ENCODE results near the gene E2F4.
A peak's percentile ranks its signal among the peaks of the same experiment; 100 is the strongest.

E2F4 gene

DNA sequence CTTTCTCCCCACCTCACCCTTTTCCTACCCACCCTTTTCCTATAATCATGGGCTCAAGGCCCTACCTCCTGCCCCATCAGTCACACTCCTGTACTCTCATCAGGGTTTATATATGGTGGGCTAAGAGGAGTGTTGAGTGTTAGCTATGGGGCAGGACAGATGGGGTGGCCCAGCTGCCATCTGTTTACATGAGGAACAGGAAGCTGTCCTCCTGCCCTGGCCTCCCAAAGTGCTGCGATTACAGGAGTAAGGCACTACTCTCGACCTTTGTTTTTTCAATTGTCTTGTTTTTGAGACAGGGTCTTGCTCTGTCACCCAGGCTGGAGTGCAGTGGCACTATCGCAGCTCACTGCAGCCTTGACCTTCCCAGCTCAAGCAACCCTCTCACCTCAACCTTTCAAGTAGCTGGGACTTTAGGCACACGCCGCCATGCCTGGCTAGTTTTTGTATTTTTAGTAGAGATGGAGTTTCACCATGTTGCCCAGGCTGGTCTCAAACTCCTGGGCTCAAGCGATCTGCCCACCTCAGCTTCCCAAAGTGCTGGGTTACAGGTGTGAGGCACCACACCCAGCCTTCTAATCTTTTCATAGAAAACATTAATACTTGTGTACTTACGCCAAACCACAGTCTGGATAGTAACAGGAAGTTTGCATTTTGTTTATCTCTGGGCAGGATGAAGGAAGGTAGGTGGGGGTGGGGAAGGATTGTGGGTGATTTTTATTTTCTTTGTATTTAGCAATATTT is 33.9 kb upstream of the E2F4 start:
- DNase-seq, result no peak

GRCh38 chr16:67158637-67159600 is 33.0 kb upstream of the E2F4 start:
- no peak for DNase-seq

GRCh38 chr16:67161595-67162058 is 30.3 kb upstream of the E2F4 start:
- no peak for DNase-seq

- DNase-seq, result no peak
Measured at GRCh38 chr16:67162506-67163163, 29.3 kb upstream of the E2F4 start.

DNA sequence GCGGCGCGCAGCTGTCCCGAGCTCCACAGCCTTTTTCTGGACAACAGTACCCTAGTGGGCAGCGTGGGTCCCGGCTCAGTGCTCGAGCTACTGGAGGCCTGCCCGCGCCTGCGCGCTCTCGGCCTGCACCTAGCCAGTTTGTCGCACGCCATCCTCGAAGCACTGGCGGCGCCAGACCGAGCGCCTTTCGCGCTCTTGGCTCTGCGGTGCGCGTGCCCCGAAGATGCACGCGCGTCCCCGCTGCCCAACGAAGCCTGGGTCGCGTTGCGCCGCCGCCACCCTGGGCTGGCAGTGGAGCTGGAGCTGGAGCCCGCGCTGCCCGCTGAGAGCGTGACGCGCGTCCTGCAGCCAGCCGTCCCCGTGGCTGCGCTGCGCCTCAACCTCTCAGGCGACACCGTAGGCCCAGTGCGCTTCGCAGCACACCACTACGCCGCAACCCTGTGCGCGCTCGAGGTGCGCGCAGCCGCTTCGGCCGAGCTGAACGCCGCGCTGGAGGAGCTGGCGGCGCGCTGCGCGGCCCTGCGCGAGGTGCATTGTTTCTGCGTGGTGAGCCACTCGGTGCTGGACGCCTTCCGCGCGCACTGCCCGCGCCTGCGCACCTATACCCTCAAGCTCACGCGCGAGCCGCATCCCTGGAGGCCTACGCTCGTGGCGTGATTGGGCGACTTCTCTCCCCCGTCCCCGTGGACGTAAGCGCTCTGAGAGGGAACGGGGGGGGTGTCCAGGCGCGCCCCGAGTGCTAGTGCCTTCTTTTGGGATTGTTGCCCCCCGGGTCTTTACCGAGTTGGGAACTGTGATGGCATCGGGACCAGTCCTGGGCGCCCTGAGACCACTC is 28.6 kb upstream of the E2F4 start:
- peak; percentile 37 for DNase-seq

- DNase-seq, result peak; percentile 17
Measured at GRCh38 chr16:67163999-67164558, 27.9 kb upstream of the E2F4 start.

DNA sequence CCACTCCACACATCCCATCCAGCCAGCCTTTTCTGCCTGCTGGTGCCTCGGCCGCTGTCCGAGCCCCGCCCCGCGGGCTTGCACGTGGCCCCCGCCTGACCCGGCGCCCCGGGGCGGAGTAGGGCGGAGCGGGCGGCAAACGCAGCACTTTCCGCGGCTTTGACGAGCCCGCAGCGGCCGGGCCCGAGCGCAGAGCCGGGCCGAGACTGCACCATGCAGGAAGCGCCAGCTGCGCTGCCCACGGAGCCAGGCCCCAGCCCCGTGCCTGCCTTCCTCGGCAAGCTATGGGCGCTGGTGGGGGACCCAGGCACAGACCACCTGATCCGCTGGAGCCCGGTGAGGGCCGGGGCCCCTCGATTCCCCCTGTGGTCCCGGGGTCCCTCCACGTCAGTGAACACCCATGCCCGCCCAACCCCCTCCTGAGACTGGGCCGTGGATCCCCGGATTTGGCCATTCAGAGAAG is 27.3 kb upstream of the E2F4 start, which contains the start of gene HSF4:
TSS of gene HSF4 (plus strand) at position 147 of the 463 bp plus-strand sequence. CDS start at position 214, 67 bp downstream.
- no peak for DNase-seq

DNA sequence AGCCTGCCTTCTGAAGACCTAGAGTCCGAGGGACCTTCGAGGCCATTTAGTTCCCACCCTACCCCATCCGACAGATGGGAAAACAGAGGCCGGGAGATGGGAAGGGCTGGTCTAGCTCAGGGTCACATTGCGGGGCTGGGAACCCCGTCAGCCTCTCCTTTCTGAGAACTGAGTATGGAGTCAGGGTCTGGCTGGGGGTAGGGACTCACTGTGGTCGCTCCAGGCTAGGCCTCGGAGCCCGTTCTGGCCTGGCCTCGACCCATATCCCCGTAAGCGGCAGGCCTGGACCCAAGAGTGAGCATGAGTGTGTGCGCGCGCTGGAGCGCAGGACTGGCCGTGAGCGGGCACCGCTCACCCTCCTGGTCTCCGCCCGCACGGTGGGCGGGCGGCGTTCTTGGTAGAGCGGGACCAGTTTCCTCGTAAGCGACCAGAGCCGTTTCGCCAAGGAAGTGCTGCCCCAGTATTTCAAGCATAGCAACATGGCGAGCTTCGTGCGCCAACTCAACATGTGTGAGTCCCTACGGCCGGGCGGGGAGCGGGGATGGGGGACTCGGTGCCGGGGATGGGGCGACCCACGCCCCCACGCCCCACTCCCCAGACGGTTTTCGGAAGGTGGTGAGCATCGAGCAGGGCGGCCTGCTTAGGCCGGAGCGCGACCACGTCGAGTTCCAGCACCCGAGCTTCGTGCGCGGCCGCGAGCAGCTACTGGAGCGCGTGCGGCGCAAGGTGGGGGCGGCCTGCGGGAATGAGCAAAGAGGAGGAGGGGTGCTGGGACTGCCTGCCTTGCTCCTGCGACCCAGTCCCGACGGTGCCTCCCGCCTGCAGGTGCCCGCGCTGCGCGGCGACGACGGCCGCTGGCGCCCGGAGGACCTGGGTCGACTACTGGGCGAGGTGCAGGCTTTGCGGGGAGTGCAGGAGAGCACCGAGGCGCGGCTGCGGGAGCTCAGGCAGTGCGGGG is 26.6 kb upstream of the E2F4 start:
- DNase-seq, result no peak

DNA sequence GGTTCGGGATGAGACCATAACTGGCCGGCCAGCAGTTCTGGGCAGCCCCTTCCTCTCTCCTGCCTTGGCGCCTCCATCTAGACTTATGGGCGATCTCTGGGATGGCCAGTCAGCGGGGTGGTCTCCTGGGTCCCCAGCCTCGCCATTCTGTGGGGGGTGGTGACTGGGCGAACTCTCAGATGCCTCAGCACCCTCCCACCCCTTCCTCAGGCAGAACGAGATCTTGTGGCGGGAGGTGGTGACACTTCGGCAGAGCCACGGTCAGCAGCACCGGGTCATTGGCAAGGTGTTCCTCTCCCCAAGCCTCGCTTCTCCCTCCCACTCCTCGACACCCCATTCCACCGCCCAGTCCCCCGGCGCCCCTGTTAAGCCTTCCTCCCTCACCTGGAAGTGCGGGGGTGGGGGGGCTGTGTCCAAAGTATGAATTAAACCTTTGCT is 25.8 kb upstream of the E2F4 start:
- DNase-seq, result no peak

GRCh38 chr16:67166598-67167168 is 25.3 kb upstream of the E2F4 start:
- DNase-seq, result no peak

GRCh38 chr16:67167588-67167987 is 24.4 kb upstream of the E2F4 start:
- DNase-seq, result no peak

DNA sequence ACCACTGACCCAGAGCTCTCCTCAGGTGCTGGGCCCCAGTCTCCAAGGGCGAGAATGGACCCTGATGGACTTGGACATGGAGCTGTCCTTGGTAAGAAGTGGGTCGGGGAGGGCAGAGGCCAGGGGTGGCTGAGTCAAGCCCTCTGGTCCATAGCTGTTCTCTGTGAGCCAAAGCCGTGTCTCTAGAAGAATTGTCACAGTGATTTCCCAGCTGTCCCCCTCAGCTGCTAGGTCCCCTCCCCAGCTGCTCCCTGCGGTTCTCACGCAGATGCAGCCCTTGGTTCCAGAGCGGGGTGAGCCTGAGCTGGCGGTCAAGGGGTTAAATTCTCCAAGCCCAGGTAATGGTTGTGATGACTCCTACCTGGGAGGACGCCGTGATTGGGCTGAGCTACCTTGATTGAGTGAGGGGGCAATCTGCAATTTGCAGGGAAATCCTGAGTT is 22.9 kb upstream of the E2F4 start:
- DNase-seq, result no peak

GRCh38 chr16:67169642-67170167 is 22.2 kb upstream of the E2F4 start:
- no peak for DNase-seq

DNA sequence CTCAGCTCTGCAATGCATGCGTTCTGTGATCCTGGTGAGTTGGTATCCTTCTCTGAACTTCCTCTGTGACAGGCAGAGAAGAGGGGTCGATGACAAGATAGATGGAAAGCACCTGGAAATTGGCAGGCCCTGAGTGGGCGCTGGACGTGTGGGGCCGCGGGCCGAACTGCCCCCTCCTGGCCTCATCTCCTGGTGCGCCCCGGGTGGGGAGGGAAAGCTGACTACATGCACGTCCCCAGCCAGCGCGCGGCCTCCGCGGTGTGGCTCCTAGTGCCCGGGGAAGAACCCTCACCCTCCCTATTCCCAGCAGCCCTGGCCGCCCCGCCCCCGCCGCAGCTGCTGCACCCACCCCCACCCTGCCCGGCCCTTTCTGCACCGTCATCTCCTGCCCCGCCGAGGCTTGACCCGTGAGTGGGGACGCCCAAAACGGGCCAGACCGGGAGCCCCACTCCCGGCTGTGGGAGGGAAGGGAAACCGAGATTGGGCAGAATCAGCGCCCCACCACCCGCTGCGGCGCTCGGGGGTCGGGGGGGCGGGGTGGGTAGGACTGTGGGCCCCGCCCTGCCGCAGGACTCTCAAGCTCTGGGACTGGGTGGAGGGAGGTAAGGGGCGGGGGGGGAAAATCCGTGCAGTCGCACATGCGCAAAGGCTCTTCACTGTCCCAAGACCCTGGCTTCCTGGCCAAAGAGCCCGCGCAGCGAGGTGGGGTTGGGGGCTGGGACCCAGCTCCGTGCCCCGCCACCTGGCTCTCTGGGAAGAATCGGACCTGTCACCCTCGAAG is 21.6 kb upstream of the E2F4 start, which contains the start of gene NOL3:
TSS of gene NOL3 (plus strand) at position 371 of the 781 bp plus-strand sequence.
- peak; percentile 56 for DNase-seq

GRCh38 chr16:67170949-67171649 is 20.9 kb upstream of the E2F4 start:
- DNase-seq, result no peak

- no peak for DNase-seq
Measured at GRCh38 chr16:67173323-67173722, 18.6 kb upstream of the E2F4 start.

- peak; percentile 56 for DNase-seq
Measured at GRCh38 chr16:67173808-67174705, 17.9 kb upstream of the E2F4 start.
